NOMO-1 treated with DMSO at 0.1 percent for 48 hours (cell line): ENCODE measurements around the gene TUT4.

Experiments used
- DNase-seq: peaks from one replicate; lab custom pipeline; 2025; ENCODE audit not compliant: unreplicated experiment; lab: John Stamatoyannopoulos, UW

TUT4 gene

DNA sequence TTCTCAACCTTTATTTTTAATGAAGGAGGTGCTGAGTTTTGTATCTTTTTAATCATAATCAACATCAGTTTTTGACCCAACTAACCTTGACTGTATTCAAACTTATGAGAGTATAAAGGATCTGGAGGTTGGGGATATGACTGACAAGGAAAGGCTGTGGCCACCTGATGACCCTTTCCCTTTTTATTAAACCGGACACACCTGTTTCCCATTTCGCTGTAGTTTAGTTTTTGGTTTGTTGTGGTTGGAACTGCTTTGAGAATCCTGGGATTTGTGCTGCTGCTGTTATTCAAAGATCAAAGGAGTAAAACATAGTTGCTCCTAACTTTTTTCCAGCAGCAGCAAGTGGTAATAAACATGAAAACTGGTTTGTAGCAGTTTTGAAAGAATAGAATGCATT lies 136.1 kb downstream of the TUT4 start:
- DNase-seq = no peak

DNA sequence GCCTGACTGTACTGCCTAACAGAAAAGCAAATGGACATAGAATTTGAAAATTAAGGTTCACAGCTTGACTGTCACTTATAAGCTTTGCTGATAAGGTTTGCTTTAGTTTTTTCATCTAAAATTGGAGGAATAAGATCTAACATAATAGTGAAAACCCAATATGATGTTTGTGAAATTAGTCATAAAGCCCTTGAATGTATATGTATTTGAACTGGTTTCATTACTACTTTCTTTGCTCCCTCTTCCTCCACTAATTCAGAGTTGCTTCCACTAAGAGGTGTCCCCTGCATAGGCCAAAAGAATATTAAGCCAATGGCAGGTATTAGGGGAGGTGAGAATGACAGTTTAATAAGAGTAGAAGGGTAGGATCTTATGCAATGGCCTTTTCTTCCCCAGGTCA lies 137.9 kb downstream of the TUT4 start:
- no peak for DNase-seq

DNA sequence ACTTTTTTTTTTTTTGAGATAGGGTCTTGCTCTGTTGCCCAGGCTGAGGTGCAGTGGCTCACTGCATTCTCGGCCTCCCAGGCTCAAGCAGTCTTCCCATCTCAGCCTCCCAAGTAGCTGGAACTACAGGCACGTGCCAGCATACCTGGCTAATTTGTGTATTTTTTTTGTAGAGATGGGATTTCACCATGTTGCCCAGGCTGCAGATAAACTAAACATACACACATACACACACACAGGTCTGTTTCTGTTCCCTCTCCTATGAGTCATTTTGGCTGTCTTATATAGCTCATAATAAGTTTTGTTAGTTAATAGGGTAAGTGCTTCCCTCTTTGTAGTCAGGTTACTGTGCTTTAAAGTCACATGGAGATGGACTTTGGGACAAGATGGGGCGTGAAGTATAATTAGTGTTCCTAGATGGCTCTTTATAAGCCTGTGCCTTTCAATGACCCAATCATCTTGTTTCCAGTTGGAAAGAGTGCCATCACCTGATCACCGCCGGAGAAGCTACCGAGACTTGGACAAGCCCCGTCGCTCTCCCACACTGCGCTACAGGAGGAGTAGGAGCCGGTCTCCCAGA lies 139.4 kb downstream of the TUT4 start:
- no peak for DNase-seq

DNA sequence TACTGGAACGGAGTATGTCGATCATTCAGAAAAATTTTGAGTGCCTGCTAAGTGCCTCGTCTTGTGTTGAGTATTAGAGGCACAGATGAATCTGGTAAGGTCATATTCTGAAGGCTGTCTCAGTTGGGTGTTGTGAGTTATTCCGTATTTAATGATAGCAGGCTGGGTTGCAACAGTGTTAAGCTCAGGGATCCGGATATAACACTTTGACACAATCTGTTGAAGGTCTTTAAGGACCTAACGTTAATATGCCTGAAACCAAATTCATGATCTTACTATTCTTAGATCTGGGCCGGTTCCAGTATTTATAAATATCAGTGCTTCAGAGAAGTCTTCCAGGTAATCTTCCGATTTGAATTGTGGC lies 147.9 kb downstream of the TUT4 start:
- DNase-seq = no peak

DNA sequence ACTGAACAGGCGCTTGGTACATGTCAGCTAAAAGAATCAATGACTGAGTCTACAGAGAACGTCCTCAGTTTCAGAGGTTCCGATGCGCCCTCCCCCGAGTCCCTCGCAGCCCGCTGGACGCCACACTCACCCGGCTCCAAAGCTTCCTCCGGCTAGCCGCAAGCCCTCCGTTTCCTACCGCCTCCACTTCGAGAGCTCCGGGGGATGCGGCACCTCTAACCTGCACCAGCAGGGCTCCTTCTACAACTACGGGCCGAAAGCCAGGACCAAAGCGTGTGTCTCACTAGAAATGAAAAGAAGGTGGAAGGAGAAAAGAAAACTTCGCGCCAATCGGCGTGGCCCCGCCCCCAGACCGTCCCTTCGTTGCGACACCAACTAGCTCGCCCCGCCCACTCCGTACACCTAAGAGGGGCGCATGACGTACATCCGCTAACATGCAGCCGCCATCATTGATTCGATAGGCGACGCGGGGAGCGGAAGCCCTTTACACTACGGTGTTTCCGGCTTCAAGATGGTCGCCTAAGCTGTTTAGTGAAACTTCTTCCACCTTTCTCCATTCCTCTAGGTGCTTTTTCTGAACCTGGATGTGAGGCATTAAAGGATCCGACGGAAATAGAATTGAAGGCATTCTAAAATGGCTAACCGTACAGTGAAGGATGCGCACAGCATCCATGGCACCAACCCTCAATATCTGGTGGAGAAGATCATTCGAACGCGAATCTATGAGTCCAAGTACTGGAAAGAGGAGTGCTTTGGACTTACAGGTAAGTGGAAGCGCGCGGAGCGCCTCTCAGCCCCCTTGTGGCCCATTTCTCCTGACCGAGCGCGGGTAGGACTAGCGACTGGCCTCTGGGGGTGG lies 148.5 kb downstream of the TUT4 start, which contains the start of the genes ORC1 and PRPF38A:
TSS of gene ORC1 (minus strand) at position 308 of the 859 bp plus-strand sequence. CDS start 2,200 bp downstream, outside the sequence.
TSS of gene PRPF38A (plus strand) at position 487 of the 859 bp plus-strand sequence. CDS start at position 635, 148 bp downstream.
- DNase-seq = peak; percentile 95

DNA sequence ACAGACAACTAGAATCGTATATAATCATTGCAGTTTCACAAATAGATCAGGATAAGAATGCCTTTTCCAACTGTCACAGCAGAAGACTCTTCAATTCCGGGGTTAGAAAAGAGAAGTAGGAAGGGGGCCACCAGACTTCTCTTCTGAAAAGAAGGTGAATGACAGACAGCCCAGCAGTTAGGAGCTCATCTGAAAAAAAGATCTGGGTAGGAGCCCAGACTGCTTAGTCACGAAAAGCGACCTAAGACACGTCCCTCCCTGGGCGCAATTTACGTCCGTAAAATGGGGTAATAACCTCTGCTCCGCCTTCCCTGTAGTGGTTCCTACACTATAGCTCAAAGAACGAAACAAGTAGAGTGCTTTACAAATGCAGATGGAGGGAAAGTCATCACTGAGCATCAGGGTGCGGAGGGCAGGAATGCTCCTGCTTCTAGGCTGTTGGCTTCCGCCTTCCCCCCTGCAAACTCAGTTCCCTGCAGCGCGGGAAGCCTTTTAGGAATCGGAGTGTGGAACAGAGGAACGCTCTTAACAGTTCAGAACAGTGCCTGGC lies 149.3 kb downstream of the TUT4 start:
- DNase-seq = peak; percentile 86

DNA sequence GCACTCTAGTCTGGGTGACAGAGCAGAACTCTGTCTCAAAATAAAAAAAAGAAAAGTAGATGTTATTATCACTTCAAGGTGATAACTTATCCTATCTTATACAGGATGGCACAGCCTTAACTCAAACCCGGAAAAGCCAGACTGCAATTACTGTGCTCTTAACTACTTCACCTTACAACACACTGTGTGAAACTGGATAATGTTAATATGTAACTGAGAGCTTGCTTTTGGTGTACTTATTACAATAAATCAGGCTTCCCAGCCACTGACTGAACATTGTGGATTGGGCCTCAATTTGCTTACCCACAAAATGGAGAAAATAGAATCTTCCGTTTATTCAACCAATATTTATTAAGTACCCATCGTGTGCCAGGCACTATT lies 150.0 kb downstream of the TUT4 start:
- no peak for DNase-seq

DNA sequence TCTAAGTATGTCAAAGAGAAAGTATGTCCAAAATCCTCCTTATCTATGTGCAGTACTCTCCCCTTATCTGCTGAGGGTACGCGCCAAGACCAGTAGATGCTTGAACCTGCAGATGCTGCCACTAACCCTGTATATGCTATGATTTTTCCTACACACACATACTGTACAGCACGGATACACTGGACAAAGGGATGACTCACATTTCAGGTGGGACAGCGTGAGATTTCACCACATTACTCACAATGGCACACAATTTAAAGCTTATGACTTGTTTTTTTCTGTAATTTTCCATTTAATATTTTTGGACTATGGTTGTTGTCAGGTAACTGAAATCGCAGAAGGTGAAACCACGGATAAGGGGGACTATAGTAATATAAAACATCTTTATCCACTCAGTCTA lies 152.8 kb downstream of the TUT4 start:
- DNase-seq = no peak

DNA sequence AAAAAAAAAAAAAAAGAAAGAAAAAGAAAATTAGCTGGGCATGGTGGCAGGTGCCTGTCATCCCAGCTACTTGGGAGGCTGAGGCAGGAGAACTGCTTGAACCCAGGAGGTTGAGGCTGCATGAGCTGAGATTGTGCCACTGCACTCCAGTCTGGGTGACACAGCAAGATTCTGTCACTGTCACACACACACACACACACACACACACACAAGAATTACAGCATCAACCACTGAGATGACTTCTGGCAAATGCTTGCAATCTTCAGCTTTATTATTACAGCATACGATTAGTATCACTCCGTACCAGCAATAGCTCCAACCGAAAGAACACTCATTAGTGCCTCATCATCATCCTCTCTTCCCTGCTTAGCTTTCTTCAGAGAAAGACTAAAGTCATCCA lies 153.3 kb downstream of the TUT4 start:
- no peak for DNase-seq

DNA sequence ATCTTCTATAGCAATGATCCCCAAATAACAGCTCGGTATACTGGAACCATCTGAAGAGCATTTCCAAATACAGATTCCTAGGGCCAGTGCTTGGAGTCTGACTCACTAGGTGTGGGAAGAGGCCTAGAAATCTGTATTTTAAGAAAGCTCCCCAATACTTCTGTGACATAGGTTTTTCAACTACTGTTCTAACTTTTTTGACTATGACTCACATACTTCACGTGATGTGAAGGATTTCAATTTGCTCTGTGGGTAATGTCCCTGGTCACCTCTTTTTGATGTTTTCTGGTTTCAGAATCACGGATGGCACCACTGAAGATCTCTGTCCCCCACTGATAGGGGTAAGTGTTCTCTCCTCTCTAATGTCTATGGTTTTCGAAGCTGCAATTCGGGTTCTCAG lies 159.7 kb downstream of the TUT4 start:
- DNase-seq = no peak

DNA sequence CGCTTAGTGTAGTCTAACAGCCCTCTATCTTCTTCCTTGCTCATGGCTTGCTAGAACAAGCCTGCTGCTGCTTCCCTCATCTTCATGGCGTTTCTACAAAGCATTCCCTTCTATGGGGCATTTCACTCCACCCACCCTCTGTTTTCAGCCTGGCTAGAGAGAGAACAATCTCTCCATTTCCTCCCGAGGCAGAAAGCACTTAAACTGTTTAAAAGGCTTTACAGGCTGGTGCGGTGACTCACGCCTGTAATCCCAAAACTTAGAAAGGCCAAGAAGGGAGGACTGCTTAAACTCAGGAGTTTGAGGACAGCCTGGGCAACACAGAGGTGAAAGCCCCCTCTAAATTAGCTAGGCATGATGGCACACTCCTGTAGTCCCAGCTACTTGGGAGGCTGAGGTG lies 166.4 kb downstream of the TUT4 start:
- DNase-seq = no peak

DNA sequence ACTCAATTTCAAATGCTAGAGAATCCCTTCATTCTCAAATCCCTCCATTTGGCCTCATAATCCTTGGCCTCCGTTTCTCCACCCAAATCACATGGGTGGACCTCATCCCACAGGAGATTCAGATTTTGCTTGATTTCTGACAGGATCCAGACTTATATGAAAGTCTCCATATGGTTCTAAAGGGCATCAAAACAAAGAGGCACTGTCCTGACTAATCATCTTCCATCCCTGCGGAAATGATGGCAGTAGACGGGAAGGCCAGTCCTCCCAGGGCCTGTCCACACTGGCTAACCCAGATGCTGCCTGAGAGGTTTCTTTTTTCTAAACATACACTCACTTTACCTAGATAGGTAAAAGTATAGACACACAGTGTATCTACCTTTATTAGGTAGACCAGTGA lies 167.5 kb downstream of the TUT4 start:
- no peak for DNase-seq
